Measurements from ENCODE around the gene CD93.

DNA sequence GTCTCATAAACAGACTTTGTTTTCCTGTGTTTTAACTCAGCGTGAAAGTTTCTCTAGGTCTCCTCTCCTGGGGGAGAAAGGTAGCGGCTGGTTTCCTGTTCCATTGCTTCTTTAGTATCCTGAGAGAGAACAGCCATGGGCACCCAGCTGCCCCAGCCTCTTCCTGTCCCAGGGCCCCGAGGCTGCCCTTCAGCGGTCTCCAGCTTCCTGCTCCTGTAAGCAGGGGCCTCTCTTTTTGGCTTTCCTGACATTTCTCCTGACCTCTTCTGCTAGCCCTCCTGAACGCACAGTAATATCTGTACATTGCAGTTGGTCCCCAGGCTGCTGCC lies 53.4 kb downstream of the CD93 start:
- TF ChIP-seq, protein P1, sequence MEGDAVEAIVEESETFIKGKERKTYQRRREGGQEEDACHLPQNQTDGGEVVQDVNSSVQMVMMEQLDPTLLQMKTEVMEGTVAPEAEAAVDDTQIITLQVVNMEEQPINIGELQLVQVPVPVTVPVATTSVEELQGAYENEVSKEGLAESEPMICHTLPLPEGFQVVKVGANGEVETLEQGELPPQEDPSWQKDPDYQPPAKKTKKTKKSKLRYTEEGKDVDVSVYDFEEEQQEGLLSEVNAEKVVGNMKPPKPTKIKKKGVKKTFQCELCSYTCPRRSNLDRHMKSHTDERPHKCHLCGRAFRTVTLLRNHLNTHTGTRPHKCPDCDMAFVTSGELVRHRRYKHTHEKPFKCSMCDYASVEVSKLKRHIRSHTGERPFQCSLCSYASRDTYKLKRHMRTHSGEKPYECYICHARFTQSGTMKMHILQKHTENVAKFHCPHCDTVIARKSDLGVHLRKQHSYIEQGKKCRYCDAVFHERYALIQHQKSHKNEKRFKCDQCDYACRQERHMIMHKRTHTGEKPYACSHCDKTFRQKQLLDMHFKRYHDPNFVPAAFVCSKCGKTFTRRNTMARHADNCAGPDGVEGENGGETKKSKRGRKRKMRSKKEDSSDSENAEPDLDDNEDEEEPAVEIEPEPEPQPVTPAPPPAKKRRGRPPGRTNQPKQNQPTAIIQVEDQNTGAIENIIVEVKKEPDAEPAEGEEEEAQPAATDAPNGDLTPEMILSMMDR (IDR thresholded peaks at IDR 0.05) = no peak
- no peak for TF ChIP-seq POLR2A (IDR thresholded peaks at IDR 0.05)
